Uterus (tissue), 2 donors: ENCODE data around the gene TOB1.

Experiments
- POLR2A ChIP-seq, 2 donors: fragments of 450-650 bp; IDR thresholded peaks; one replicate each; pipeline ENCODE4 v1.6.1; 2016; ENCODE audit warnings: antibody characterized with exemption in 2 of 2, mild to moderate bottlenecking in 1 of 2, moderate library complexity in 1 of 2
- TF ChIP-seq, protein P1 (sequence below), 4 experiments: fragments of 200-600 bp in 2 of 4; fragments of 450-650 bp in 2 of 4; sonication (generic) in 2 of 4; IDR thresholded peaks; one replicate each; pipeline ENCODE4 v1.5.1; 2016 to 2019; ENCODE audit warnings: antibody characterized with exemption in 4 of 4, mild to moderate bottlenecking in 2 of 4, moderate library complexity in 1 of 4

DNA sequence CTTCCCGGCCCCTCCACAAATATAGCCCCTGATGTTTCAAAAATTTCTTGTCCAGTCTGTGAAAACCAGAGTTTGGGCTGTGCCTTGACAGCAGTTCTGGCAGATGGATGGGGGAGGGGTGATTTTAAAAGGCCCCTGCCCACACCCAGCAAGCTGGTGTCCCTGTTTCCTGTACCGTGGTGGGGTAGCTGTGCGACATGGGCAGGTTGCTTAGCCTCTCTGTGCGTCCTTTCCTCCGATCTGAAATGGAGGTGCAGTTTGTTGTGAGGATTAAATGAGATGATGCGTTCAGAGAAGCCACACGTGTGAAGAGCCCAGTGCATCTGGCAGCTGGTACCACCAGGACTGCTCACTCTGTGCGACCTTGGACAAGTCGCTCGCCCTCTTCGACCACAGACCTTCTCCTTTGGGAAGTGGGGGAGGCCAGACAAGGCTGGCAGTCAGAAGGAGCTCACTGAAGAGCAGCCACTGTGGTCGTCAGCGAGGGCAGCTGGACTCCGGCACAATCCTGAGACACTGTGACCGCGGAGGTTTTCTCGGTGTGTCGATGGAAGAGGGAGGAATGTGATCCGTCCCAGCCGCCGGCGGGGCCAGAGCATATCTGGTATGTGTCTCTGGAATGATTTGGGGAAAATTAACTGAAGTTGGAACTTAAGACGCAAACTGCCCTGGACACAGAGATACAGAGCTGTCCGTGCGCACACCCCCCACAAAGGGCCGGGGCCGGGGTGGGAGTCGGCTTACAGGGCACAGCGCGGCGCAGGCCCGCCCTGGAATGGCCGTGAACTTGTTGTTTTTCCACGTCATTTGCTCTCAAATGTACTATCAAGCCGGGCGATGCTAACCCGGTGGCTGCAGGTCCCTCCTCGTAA is 31.5 kb downstream of the TOB1 start:
- no peak for TF ChIP-seq POLR2A (IDR thresholded peaks at IDR 0.05)
- TF ChIP-seq, protein P1, sequence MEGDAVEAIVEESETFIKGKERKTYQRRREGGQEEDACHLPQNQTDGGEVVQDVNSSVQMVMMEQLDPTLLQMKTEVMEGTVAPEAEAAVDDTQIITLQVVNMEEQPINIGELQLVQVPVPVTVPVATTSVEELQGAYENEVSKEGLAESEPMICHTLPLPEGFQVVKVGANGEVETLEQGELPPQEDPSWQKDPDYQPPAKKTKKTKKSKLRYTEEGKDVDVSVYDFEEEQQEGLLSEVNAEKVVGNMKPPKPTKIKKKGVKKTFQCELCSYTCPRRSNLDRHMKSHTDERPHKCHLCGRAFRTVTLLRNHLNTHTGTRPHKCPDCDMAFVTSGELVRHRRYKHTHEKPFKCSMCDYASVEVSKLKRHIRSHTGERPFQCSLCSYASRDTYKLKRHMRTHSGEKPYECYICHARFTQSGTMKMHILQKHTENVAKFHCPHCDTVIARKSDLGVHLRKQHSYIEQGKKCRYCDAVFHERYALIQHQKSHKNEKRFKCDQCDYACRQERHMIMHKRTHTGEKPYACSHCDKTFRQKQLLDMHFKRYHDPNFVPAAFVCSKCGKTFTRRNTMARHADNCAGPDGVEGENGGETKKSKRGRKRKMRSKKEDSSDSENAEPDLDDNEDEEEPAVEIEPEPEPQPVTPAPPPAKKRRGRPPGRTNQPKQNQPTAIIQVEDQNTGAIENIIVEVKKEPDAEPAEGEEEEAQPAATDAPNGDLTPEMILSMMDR (IDR thresholded peaks at IDR 0.05), result no peak
